SK-N-SH treated with all-trans-retinoic acid at 6 μM for 48 hours (cell line): Measurements from ENCODE around the gene CETN1.
A peak's percentile ranks its signal among the peaks of the same experiment; 100 is the strongest.

ENCODE experiments used
- ATAC-seq: fragments of 200-7000 bp; cut with Tn5 transposase; 3 replicates; pipeline ENCODE4 v1.9.1; 2020; ENCODE audit warnings: mild to moderate bottlenecking, moderate library complexity
- ARNTL ChIP-seq: fragments of 450-650 bp; formaldehyde crosslinking; IDR thresholded peaks from 2 replicates; pipeline ENCODE4 v1.5.0; 2020; ENCODE audit warnings: low read depth, mild to moderate bottlenecking, moderate library complexity, borderline replicate concordance
- BACH2 ChIP-seq: fragments of 250-450 bp; sonication (Bioruptor Pico); IDR thresholded peaks from 2 replicates; pipeline ENCODE4 v1.9.0; 2021; ENCODE audit warnings: mild to moderate bottlenecking, borderline replicate concordance
- CREB5 ChIP-seq: fragments of 250-450 bp; sonication (Bioruptor Pico); IDR thresholded peaks from 2 replicates; pipeline ENCODE4 v1.5.1; 2020; ENCODE audit warnings: low read depth, mild to moderate bottlenecking, moderate library complexity
- CSRNP3 ChIP-seq: fragments of 250-450 bp; sonication (Bioruptor Pico); IDR thresholded peaks from 2 replicates; pipeline ENCODE4 v1.5.1; 2021; ENCODE audit warnings: mild to moderate bottlenecking, moderate library complexity
- ISL1 ChIP-seq: fragments of 250-450 bp; sonication (Bioruptor Pico); IDR thresholded peaks from 2 replicates; pipeline ENCODE4 v2.1.2; 2022; ENCODE audit warnings: mild to moderate bottlenecking, moderate library complexity
- OSR1 ChIP-seq: fragments of 250-450 bp; sonication (Bioruptor Pico); IDR thresholded peaks from 2 replicates; pipeline ENCODE4 v1.8.0; 2022; ENCODE audit warnings: moderate library complexity, mild to moderate bottlenecking, inconsistent platforms
- PATZ1 ChIP-seq: fragments of 250-450 bp; sonication (Bioruptor Pico); IDR thresholded peaks from 2 replicates; pipeline ENCODE4 v1.8.0; 2020; ENCODE audit warnings: mild to moderate bottlenecking, moderate library complexity, borderline replicate concordance
- POU6F1 ChIP-seq: fragments of 250-450 bp; sonication (Bioruptor Pico); IDR thresholded peaks from 2 replicates; pipeline ENCODE4 v1.8.0; 2021; ENCODE audit warnings: low read depth, mild to moderate bottlenecking, moderate library complexity, borderline replicate concordance
- PPARA ChIP-seq: fragments of 250-450 bp; sonication (Bioruptor Pico); IDR thresholded peaks from 2 replicates; pipeline ENCODE4 v1.5.0; 2020; ENCODE audit warnings: mild to moderate bottlenecking, borderline replicate concordance
- RARB ChIP-seq: fragments of 250-450 bp; sonication (Bioruptor Pico); IDR thresholded peaks from 2 replicates; pipeline ENCODE4 v1.8.0; 2021; ENCODE audit warnings: mild to moderate bottlenecking, moderate library complexity
- SNAI2 ChIP-seq: fragments of 250-450 bp; sonication (Bioruptor Pico); IDR thresholded peaks from 2 replicates; pipeline ENCODE4 v1.5.0; 2020; ENCODE audit warnings: mild to moderate bottlenecking, moderate library complexity
- TCF4 ChIP-seq: fragments of 250-450 bp; sonication (Bioruptor Pico); IDR thresholded peaks from 2 replicates; pipeline ENCODE4 v1.8.0; 2021; ENCODE audit warnings: mild to moderate bottlenecking, moderate library complexity, borderline replicate concordance
- TSHZ2 ChIP-seq: fragments of 250-450 bp; sonication (Bioruptor Pico); IDR thresholded peaks from 2 replicates; pipeline ENCODE4 v1.5.0; 2020; ENCODE audit warnings: mild to moderate bottlenecking, moderate library complexity
- ZC3H10 ChIP-seq: fragments of 250-450 bp; sonication (Bioruptor Pico); IDR thresholded peaks from 2 replicates; pipeline ENCODE4 v1.5.1; 2021; ENCODE audit warnings: mild to moderate bottlenecking, moderate library complexity
- ZFP3 ChIP-seq: fragments of 250-450 bp; sonication (Bioruptor Pico); IDR thresholded peaks from 2 replicates; pipeline ENCODE4 v1.5.0; 2020; ENCODE audit warnings: mild to moderate bottlenecking, moderate library complexity
- ZFP30 ChIP-seq: fragments of 450-650 bp; formaldehyde crosslinking; IDR thresholded peaks from 2 replicates; pipeline ENCODE4 v1.5.0; 2022; ENCODE audit warnings: mild to moderate bottlenecking, moderate library complexity
- ZNF565 ChIP-seq: fragments of 450-650 bp; formaldehyde crosslinking; conservative IDR thresholded peaks from 2 replicates; pipeline ENCODE4 v1.5.0; 2020; ENCODE audit warnings: low read depth, mild to moderate bottlenecking, moderate library complexity
- ZNF70 ChIP-seq: fragments of 450-650 bp; formaldehyde crosslinking; IDR thresholded peaks from 2 replicates; pipeline ENCODE4 v1.5.0; 2020; ENCODE audit warnings: mild to moderate bottlenecking, moderate library complexity
- ZNF8 ChIP-seq: fragments of 450-650 bp; formaldehyde crosslinking; IDR thresholded peaks from 2 replicates; pipeline ENCODE4 v1.5.0; 2020; ENCODE audit warnings: mild to moderate bottlenecking, moderate library complexity

The CETN1 gene

GRCh38 chr18:595571-595970 lies 15.4 kb downstream of the CETN1 start:
- ATAC-seq: no peak
- no peak for TF ChIP-seq TSHZ2
- no peak for TF ChIP-seq ZC3H10
- TF ChIP-seq OSR1 (CRISPR knock-in tag): no peak
- no peak for TF ChIP-seq ZFP3 (CRISPR knock-in tag)
- TF ChIP-seq ZNF565 (CRISPR knock-in tag): no peak
- no peak for TF ChIP-seq TCF4 (CRISPR knock-in tag)
- no peak for TF ChIP-seq RARB (CRISPR knock-in tag)
- TF ChIP-seq ZNF8 (CRISPR knock-in tag): no peak
- TF ChIP-seq PPARA (CRISPR knock-in tag): no peak
- no peak for TF ChIP-seq ARNTL (CRISPR knock-in tag)
- TF ChIP-seq BACH2 (CRISPR knock-in tag): no peak
- no peak for TF ChIP-seq PATZ1
- TF ChIP-seq CSRNP3: no peak
- no peak for TF ChIP-seq CREB5 (CRISPR knock-in tag)

GRCh38 chr18:596288-596881 lies 16.2 kb downstream of the CETN1 start:
- TF ChIP-seq RARB (CRISPR knock-in tag): no peak
- no peak for TF ChIP-seq ISL1 (CRISPR knock-in tag)
- no peak for TF ChIP-seq ZFP30 (CRISPR knock-in tag)
- no peak for TF ChIP-seq ZFP3 (CRISPR knock-in tag)
- TF ChIP-seq POU6F1 (CRISPR knock-in tag): no peak
- no peak for TF ChIP-seq ZNF70 (CRISPR knock-in tag)
- no peak for TF ChIP-seq TCF4 (CRISPR knock-in tag)
- TF ChIP-seq, all 23 proteins: peak for 0
- peak; percentile 62 for ATAC-seq

GRCh38 chr18:598124-598589 lies 18.0 kb downstream of the CETN1 start:
- ATAC-seq: no peak
- TF ChIP-seq POU6F1 (CRISPR knock-in tag) (no peak), SNAI2 (CRISPR knock-in tag) (no peak)
